SU-DHL-6 (cell line): ENCODE measurements around the gene LRP11.

Source experiments
- H2AFZ ChIP-seq: fragments of 200-600 bp; sonication (generic); 2 replicates; pipeline ENCODE4 v1.6.1; 2014; ENCODE audit warnings: low read depth, mild to moderate bottlenecking, moderate library complexity, mixed read lengths, antibody characterized with exemption, low read length; ENCODE audit not compliant: severe bottlenecking
- H3F3A ChIP-seq: fragments of 200-600 bp; shearing (Covaris generic); 2 replicates; pipeline ENCODE4 v1.6.0; 2016; ENCODE audit warnings: antibody characterized with exemption, mild to moderate bottlenecking; ENCODE audit not compliant: insufficient read depth
- H3K27ac ChIP-seq: fragments of 200-600 bp; sonication (generic); 2 replicates; pipeline ENCODE4 v1.5.1; 2016; ENCODE audit warnings: low read depth, mild to moderate bottlenecking, low read length, moderate library complexity, mixed read lengths
- H3K27me3 ChIP-seq: fragments of 200-600 bp; sonication (generic), shearing (Covaris generic); 2 replicates; pipeline ENCODE4 v1.6.0; 2014; ENCODE audit warnings: mild to moderate bottlenecking, low read length
- H3K36me3 ChIP-seq: fragments of 200-600 bp; sonication (generic); 2 replicates; pipeline ENCODE4 v1.6.1; 2014; ENCODE audit warnings: mild to moderate bottlenecking, low read length, mixed read lengths
- H3K4me2 ChIP-seq: fragments of 300-600, 200-600 bp; shearing (Covaris generic), sonication (generic); 2 replicates; pipeline ENCODE4 v1.6.0; 2014; ENCODE audit warnings: low read length, low read depth, mild to moderate bottlenecking; ENCODE audit not compliant: poor library complexity, severe bottlenecking
- H3K4me3 ChIP-seq: fragments of 200-600 bp; sonication (generic); 2 replicates; pipeline ENCODE4 v1.5.1; 2014; ENCODE audit warnings: antibody characterized with exemption, low read length, mild to moderate bottlenecking, mixed read lengths; ENCODE audit not compliant: insufficient read depth, poor library complexity, severe bottlenecking
- H3K79me2 ChIP-seq: fragments of 200-600 bp; sonication (generic); 2 replicates; pipeline ENCODE4 v1.6.1; 2014; ENCODE audit warnings: mild to moderate bottlenecking, low read length, moderate library complexity; ENCODE audit not compliant: insufficient read depth
- H3K9ac ChIP-seq: fragments of 200-600 bp; sonication (generic); 2 replicates; pipeline ENCODE4 v1.7.0; 2014; ENCODE audit warnings: mild to moderate bottlenecking, low read length
- H3K9me2 ChIP-seq: fragments of 200-600 bp; sonication (generic); replicated peaks from 2 replicates; pipeline ENCODE4 v1.6.1; 2014; ENCODE audit warnings: low read length; ENCODE audit not compliant: insufficient read depth
- H3K9me3 ChIP-seq: fragments of 200-600 bp; sonication (generic); 2 replicates; pipeline ENCODE4 v1.6.1; 2014; ENCODE audit warnings: low read length, mixed read lengths; ENCODE audit not compliant: insufficient read depth
- H4K20me1 ChIP-seq: fragments of 200-600 bp; sonication (generic); 2 replicates; pipeline ENCODE4 v1.6.1; 2014; ENCODE audit warnings: low read depth, mild to moderate bottlenecking, antibody characterized with exemption, low read length, moderate library complexity, mixed read lengths
- CTCF ChIP-seq: fragments of 200-600 bp; sonication (generic); IDR thresholded peaks from one replicate; pipeline ENCODE4 v1.5.1; 2017; ENCODE audit warnings: antibody characterized with exemption, mild to moderate bottlenecking, low read length, moderate library complexity; ENCODE audit not compliant: insufficient read depth, poor library complexity, severe bottlenecking
- EZH2phosphoT487 ChIP-seq: fragments of 200-600 bp; sonication (generic), shearing (Covaris generic); conservative IDR thresholded peaks from 2 replicates; pipeline ENCODE4 v1.6.1; 2018; ENCODE audit warnings: mild to moderate bottlenecking, antibody characterized with exemption, low read length, moderate library complexity, mixed read lengths

LRP11 gene

DNA sequence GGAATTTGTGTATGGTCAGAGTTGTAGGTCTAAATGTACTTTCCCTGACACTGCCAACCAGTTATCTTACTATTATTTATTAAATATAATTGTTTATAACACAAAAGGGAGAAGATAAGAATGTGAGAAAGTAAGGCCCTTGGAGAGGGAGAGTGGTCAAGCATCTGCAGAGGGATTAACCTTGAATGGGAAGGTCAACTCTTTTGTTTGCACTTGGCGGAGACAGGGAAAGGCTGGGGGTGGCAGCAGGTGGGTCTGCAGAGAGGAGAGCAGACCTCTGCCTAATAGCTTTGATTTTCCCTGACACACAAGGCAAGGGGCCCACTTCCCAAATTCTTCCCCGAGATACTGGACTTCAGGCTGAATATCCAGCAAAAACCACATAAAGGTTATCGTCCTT, 4.2 kb downstream of the LRP11 start:
- no peak overlapping the region for H3K27ac ChIP-seq
- no peak overlapping the region for H3K9ac ChIP-seq
- H3K79me2 ChIP-seq: no peaks in the 10 kb centered on the region

DNA sequence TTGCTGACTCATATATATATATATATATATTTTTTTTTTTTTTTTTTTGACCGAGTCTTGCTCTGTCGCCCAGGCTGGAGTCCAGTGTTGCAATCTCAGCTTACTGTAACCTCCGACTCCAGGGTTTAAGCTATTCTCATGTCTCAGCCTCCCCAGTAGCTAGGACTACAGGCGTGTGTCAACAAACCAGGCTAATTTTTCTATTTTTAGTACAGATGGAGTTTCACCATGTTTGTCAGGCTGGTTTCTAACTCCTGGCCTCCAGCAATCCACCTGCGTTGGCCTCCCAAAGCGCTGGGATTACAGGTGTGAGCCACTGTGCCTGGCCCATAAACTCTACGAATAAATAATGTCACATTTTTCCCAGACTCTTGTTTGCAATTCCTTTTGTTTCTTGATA, 4.8 kb downstream of the LRP11 start:
- no peaks in the 10 kb centered on the region for H3F3A ChIP-seq
- H3K27me3 ChIP-seq: no peaks in the 10 kb centered on the region
- H4K20me1 ChIP-seq: no peaks in the 10 kb centered on the region
- no peak overlapping the region for H3K9ac ChIP-seq
- H3K9me2 ChIP-seq: no peaks in the 10 kb centered on the region
- H3K9me3 ChIP-seq: no peaks in the 10 kb centered on the region
- no peak overlapping the region for H2AFZ ChIP-seq
- no peak for TF ChIP-seq EZH2phosphoT487
- no peak for TF ChIP-seq CTCF
- H3K27ac ChIP-seq: no peak overlapping the region
- no peak overlapping the region for H3K4me3 ChIP-seq
- H3K79me2 ChIP-seq: no peaks in the 10 kb centered on the region
- no peaks in the 10 kb centered on the region for H3K36me3 ChIP-seq
- H3K4me2 ChIP-seq: no peak overlapping the region

More for the DNA sequence above, 4.2 kb downstream of the LRP11 start:
- no peaks in the 10 kb centered on the region for H3K27me3 ChIP-seq
- no peaks in the 10 kb centered on the region for H3K9me2 ChIP-seq
- no peaks in the 10 kb centered on the region for H3K9me3 ChIP-seq
- no peaks in the 10 kb centered on the region for H4K20me1 ChIP-seq
- no peak overlapping the region for H2AFZ ChIP-seq
- H3K4me3 ChIP-seq: no peak overlapping the region
- TF ChIP-seq EZH2phosphoT487: no peak
- no peak for TF ChIP-seq CTCF
- H3F3A ChIP-seq: peaks cover 3% of the 10 kb centered on the region; the same call in 1 of the 2 replicates
- H3K4me2 ChIP-seq: no peak overlapping the region
- no peaks in the 10 kb centered on the region for H3K36me3 ChIP-seq

GRCh38 chr6:149857541-149857940, 6.6 kb downstream of the LRP11 start:
- no peak overlapping the region for H2AFZ ChIP-seq
- no peaks in the 10 kb centered on the region for H3K27me3 ChIP-seq
- no peaks in the 10 kb centered on the region for H3K36me3 ChIP-seq
- H3F3A ChIP-seq: no peaks in the 10 kb centered on the region
- no peak overlapping the region for H3K4me3 ChIP-seq
- H3K9me2 ChIP-seq: no peaks in the 10 kb centered on the region
- TF ChIP-seq EZH2phosphoT487 (no peak), CTCF (no peak)
- H3K79me2 ChIP-seq: no peaks in the 10 kb centered on the region
- H3K27ac ChIP-seq: no peak overlapping the region
- no peaks in the 10 kb centered on the region for H4K20me1 ChIP-seq
- H3K9me3 ChIP-seq: no peaks in the 10 kb centered on the region
- no peak overlapping the region for H3K4me2 ChIP-seq
- H3K9ac ChIP-seq: no peak overlapping the region
